Ishikawa (cell line): ENCODE measurements around the gene INPP5F.

Source experiments
- CEBPB ChIP-seq: IDR thresholded peaks from 2 replicates; pipeline ENCODE4 v1.6.1; 2012
- CREB1 ChIP-seq: IDR thresholded peaks from 2 replicates; pipeline ENCODE4 v1.6.1; 2012; ENCODE audit warnings: low read depth
- EGR1 ChIP-seq: IDR thresholded peaks from 2 replicates; pipeline ENCODE4 v1.6.1; 2012
- EP300 ChIP-seq: IDR thresholded peaks from 2 replicates; pipeline ENCODE4 v1.6.1; 2012; ENCODE audit warnings: borderline replicate concordance
- FOXM1 ChIP-seq: IDR thresholded peaks from 2 replicates; pipeline ENCODE4 v1.6.1; 2012; ENCODE audit warnings: low read depth, borderline replicate concordance
- NFIC ChIP-seq: IDR thresholded peaks from 2 replicates; pipeline ENCODE4 v1.6.1; 2012
- RAD21 ChIP-seq: IDR thresholded peaks from 2 replicates; pipeline ENCODE4 v1.6.1; 2012; ENCODE audit warnings: low read depth
- TAF1 ChIP-seq: IDR thresholded peaks from 2 replicates; pipeline ENCODE4 v1.6.1; 2012; ENCODE audit warnings: low read depth, mild to moderate bottlenecking
- TCF12 ChIP-seq: IDR thresholded peaks from 2 replicates; pipeline ENCODE4 v1.6.1; 2012; ENCODE audit warnings: low read depth
- TEAD4 ChIP-seq: IDR thresholded peaks from 2 replicates; pipeline ENCODE4 v1.6.1; 2012
- YY1 ChIP-seq: IDR thresholded peaks from 2 replicates; pipeline ENCODE4 v1.6.1; 2012; ENCODE audit warnings: low read depth
- ZBTB7A ChIP-seq: IDR thresholded peaks from 2 replicates; pipeline ENCODE4 v1.6.1; 2012; ENCODE audit warnings: low read depth
- TF ChIP-seq, protein P1 (sequence below): IDR thresholded peaks from 2 replicates; pipeline ENCODE4 v1.6.1; 2012
- TF ChIP-seq, protein P2 (sequence below): IDR thresholded peaks from 2 replicates; pipeline ENCODE4 v1.6.1; 2012
- TF ChIP-seq, protein P3 (sequence below): IDR thresholded peaks from 2 replicates; pipeline ENCODE4 v1.6.1; 2012; ENCODE audit warnings: low read depth, mild to moderate bottlenecking

Gene INPP5F

DNA sequence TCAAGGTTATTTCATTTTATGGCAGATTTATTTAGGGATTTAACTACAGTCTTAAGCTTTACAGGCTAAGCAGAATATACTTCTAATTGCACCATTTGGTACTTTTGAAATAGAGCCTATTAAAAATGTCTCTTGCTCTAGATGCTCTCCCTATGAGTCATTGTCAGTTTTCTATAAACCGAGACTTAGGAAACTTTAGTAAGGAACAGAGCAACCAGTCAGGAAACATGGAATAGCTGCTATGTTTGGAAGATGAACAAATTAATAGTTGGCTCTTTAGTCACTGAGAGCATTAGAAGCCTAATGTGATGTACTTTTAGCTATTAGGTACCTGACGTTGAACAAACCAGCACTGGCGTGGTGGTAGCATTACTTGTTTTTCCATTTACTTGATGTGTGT lies 35.3 kb downstream of the INPP5F start:
- no peak for TF ChIP-seq CEBPB
- no peak for TF ChIP-seq TAF1
- no peak for TF ChIP-seq YY1
- TF ChIP-seq EP300, result no peak
- TF ChIP-seq, protein P1, sequence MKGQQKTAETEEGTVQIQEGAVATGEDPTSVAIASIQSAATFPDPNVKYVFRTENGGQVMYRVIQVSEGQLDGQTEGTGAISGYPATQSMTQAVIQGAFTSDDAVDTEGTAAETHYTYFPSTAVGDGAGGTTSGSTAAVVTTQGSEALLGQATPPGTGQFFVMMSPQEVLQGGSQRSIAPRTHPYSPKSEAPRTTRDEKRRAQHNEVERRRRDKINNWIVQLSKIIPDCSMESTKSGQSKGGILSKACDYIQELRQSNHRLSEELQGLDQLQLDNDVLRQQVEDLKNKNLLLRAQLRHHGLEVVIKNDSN, result no peak
- TF ChIP-seq FOXM1, result no peak
- no peak for TF ChIP-seq RAD21
- TF ChIP-seq TEAD4, result no peak
- TF ChIP-seq, protein P2, sequence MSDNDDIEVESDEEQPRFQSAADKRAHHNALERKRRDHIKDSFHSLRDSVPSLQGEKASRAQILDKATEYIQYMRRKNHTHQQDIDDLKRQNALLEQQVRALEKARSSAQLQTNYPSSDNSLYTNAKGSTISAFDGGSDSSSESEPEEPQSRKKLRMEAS, result no peak
- TF ChIP-seq, protein P3, sequence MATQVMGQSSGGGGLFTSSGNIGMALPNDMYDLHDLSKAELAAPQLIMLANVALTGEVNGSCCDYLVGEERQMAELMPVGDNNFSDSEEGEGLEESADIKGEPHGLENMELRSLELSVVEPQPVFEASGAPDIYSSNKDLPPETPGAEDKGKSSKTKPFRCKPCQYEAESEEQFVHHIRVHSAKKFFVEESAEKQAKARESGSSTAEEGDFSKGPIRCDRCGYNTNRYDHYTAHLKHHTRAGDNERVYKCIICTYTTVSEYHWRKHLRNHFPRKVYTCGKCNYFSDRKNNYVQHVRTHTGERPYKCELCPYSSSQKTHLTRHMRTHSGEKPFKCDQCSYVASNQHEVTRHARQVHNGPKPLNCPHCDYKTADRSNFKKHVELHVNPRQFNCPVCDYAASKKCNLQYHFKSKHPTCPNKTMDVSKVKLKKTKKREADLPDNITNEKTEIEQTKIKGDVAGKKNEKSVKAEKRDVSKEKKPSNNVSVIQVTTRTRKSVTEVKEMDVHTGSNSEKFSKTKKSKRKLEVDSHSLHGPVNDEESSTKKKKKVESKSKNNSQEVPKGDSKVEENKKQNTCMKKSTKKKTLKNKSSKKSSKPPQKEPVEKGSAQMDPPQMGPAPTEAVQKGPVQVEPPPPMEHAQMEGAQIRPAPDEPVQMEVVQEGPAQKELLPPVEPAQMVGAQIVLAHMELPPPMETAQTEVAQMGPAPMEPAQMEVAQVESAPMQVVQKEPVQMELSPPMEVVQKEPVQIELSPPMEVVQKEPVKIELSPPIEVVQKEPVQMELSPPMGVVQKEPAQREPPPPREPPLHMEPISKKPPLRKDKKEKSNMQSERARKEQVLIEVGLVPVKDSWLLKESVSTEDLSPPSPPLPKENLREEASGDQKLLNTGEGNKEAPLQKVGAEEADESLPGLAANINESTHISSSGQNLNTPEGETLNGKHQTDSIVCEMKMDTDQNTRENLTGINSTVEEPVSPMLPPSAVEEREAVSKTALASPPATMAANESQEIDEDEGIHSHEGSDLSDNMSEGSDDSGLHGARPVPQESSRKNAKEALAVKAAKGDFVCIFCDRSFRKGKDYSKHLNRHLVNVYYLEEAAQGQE, result no peak
- TF ChIP-seq ZBTB7A, result no peak

DNA sequence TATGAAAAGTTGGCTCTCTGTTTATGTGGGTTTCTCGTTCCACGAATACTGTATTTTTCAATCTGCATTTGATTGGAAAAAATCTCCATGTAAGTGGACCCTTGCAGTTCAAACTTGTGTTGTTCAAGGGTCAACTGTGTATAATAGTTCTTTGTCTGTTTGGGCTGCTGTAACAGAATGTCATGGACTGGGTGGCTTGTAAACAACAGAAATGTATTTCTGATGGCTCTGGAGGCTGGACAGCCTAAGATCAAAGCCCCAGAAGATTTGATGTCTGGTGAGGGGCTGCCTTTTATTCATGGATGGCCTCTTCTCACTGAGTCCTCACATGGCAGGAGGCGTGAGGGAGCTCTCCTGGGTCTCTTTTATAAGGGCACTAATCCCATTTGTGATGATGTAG lies 36.2 kb downstream of the INPP5F start:
- TF ChIP-seq, protein P1, result no peak
- no peak for TF ChIP-seq FOXM1
- no peak for TF ChIP-seq CEBPB
- no peak for TF ChIP-seq ZBTB7A
- TF ChIP-seq RAD21, result no peak
- TF ChIP-seq TCF12, result no peak
- TF ChIP-seq EGR1, result no peak
- TF ChIP-seq TAF1, result no peak
- no peak for TF ChIP-seq EP300
- TF ChIP-seq TEAD4, result no peak
- TF ChIP-seq NFIC, result no peak
- TF ChIP-seq YY1, result no peak
- TF ChIP-seq, protein P2, result no peak
- TF ChIP-seq, protein P3, result no peak
- TF ChIP-seq CREB1, result no peak

DNA sequence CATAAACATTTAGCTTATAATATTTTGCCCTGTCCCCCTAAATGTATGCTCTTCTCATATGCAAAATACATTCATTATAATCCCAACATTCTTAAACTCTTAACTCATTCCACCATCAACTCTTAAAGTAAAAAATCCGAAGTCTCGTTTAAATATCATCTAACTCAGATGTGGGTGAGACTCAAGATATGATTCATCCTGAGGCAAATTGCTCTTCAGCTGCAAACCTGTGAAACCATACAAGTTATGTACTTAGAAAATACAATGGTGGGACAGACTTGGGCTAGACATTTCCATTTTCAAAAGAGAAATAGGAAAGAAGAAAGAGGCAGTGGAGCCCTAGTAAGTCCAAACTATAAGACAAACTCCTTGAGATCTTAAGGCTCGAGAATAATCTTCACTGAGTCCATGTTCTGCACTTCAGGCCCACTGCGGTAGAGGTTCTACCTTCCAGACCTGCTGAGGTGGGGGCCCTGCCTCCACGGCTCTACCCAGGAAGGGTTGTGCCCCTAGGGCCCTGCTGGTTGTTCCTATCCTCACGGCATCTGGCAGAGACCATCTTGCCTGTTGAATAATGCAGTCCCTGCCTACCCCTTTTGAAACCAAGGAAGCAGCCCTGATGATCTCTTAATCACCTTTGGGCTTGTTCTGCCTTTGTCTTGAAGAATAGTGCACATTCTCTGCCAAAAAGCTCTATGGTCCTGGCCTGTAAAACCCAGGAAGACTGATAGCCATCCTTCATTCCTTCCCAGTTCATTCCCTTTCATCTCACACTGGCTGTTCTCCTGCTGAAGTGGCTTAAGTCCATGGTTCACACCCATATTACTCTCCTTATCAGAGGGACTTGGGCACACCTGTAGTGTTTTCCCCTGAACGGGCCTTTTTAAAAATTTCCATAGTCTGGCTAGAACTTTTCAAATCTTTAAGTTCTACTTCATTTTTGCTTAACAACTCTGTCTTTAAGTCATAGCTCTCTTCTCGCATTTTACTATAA lies 37.3 kb downstream of the INPP5F start:
- TF ChIP-seq ZBTB7A (no peak), FOXM1 (no peak), EGR1 (no peak), TAF1 (no peak), CEBPB (no peak), RAD21 (no peak)
- TF ChIP-seq, protein P2, result no peak

DNA sequence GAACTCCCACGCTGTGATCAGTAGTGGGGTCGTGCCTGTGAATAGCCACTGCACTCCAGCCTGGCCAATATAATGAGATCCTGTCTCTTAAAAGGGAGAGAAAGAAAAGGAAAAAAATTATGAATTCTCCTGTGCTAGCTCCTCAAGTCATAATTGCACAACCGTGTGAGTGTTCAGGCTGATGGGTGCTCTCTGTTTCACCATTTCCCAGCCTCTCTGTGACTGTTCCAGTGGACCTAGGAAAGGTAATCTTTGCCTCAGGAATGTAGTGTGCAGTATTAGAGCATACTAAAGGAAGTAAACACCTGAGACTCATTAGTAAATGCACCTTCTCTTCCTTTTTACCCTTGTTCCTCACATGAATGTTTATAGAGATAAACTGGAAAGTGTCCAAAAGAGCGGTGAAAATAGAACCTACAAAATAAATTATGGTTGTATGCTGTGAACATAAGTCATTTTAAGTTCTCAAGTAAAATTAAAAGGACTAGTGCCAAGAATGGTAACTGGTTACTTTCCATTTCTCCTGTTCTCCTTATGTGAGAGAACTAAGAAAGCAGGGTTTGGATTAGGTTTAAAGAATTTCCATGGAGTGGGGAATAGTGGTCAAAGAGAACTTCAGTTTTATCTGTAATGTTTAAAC lies 42.7 kb downstream of the INPP5F start:
- TF ChIP-seq EP300, result no peak
- TF ChIP-seq RAD21, result no peak
- TF ChIP-seq, protein P3, result no peak
- TF ChIP-seq, protein P1, result no peak
- TF ChIP-seq TAF1, result no peak
- TF ChIP-seq CEBPB, result no peak
- no peak for TF ChIP-seq TEAD4
- TF ChIP-seq, protein P2, result no peak
